HepG2 (cell line): ENCODE data around the gene DOK4. TPM values are rescaled to one million over a fixed set of nuclear protein-coding genes. Genes with fewer than 3 reads are reported as not detected.

Experiments
- CC2D1A ChIP-seq: sonication (generic); formaldehyde crosslinking; IDR thresholded peaks from 2 replicates; pipeline ENCODE4 v1.8.1; 2023; ENCODE audit warnings: mild to moderate bottlenecking, missing genetic modification reagents
- HDAC1 ChIP-seq: sonication (generic); formaldehyde crosslinking; IDR thresholded peaks from 2 replicates; pipeline ENCODE4 v1.5.1; 2020; ENCODE audit warnings: mild to moderate bottlenecking, missing genetic modification reagents
- HIVEP1 ChIP-seq: sonication (generic); formaldehyde crosslinking; IDR thresholded peaks from 2 replicates; pipeline ENCODE4 v1.4.0; 2020; ENCODE audit warnings: mild to moderate bottlenecking, missing genetic modification reagents
- HOXA5 ChIP-seq: sonication (generic); formaldehyde crosslinking; IDR thresholded peaks from 2 replicates; pipeline ENCODE4 v1.4.0; 2020; ENCODE audit warnings: missing genetic modification reagents
- KLF6 ChIP-seq: IDR thresholded peaks from 2 replicates; pipeline ENCODE4 v1.8.0; 2016; ENCODE audit warnings: missing biosample characterization, missing genetic modification reagents
- MXI1 ChIP-seq: IDR thresholded peaks from 3 replicates; pipeline ENCODE4 v1.6.1; 2012; ENCODE audit warnings: low read depth, low read length, inconsistent platforms, borderline replicate concordance
- RCOR2 ChIP-seq: IDR thresholded peaks from 2 replicates; pipeline ENCODE4 v1.6.1; 2016; ENCODE audit warnings: missing biosample characterization, missing genetic modification reagents
- STAG1 ChIP-seq: sonication (generic); formaldehyde crosslinking; IDR thresholded peaks from 2 replicates; pipeline ENCODE4 v1.4.0; 2020; ENCODE audit warnings: missing genetic modification reagents
- TMF1 ChIP-seq: sonication (generic); formaldehyde crosslinking; IDR thresholded peaks from 2 replicates; pipeline ENCODE4 v1.8.1; 2022; ENCODE audit warnings: low read depth, missing genetic modification reagents
- ZBTB3 ChIP-seq: sonication (generic); formaldehyde crosslinking; IDR thresholded peaks from 2 replicates; pipeline ENCODE4 v1.4.0; 2020; ENCODE audit warnings: low read depth, mild to moderate bottlenecking, moderate library complexity, missing genetic modification reagents, borderline replicate concordance
- ZFX ChIP-seq: sonication (generic); formaldehyde crosslinking; IDR thresholded peaks from 2 replicates; pipeline ENCODE4 v1.4.0; 2020; ENCODE audit warnings: mild to moderate bottlenecking, low read depth, missing genetic modification reagents, moderate library complexity
- ZNF17 ChIP-seq: sonication (generic); formaldehyde crosslinking; IDR thresholded peaks from 2 replicates; pipeline ENCODE4 v1.5.0; 2020; ENCODE audit warnings: mild to moderate bottlenecking, missing genetic modification reagents
- ZNF234 ChIP-seq: sonication (generic); formaldehyde crosslinking; conservative IDR thresholded peaks from 2 replicates; pipeline ENCODE4 v1.5.1; 2020; ENCODE audit warnings: mild to moderate bottlenecking, missing genetic modification reagents
- ZNF367 ChIP-seq: sonication (generic); formaldehyde crosslinking; IDR thresholded peaks from 2 replicates; pipeline ENCODE4 v1.4.0; 2020; ENCODE audit warnings: missing genetic modification reagents, borderline replicate concordance
- ZSCAN22 ChIP-seq: sonication (generic); formaldehyde crosslinking; IDR thresholded peaks from 2 replicates; pipeline ENCODE4 v1.4.0; 2020; ENCODE audit warnings: mild to moderate bottlenecking, missing genetic modification reagents
- polyA plus RNA-seq, 8 experiments: library from polyadenylated mRNA; depleted of rRNA in 3 of 8; stranded (reverse) in 7 of 8; unstranded in 1 of 8; fragments of >200 nt; fragmentation: Illumina TruSeq in 4 of 8; extraction: Trizol in 4 of 8; gene quantifications; 2 replicates each; pipeline versions ENCODE4 v1.2.1 to v1.2.3, GENCODE V29; 2011 to 2016; ENCODE audit warnings: low read depth in 4 of 8, missing spikeins in 1 of 8, mixed read lengths in 1 of 8; ENCODE audit not compliant: insufficient read depth in 1 of 8
- total RNA-seq, 5 experiments: library from RNA; depleted of rRNA; stranded (reverse); fragments of >200 nt; fragmentation: Illumina TruSeq; extraction: Trizol; gene quantifications; 2 replicates each; pipeline ENCODE4 v1.2.3, GENCODE V29; 2016; ENCODE audit warnings: low read depth in 1 of 5
- TF ChIP-seq, protein P1 (sequence below): sonication (generic); formaldehyde crosslinking; IDR thresholded peaks from 2 replicates; pipeline ENCODE4 v1.5.0; 2020; ENCODE audit warnings: mild to moderate bottlenecking, missing genetic modification reagents, borderline replicate concordance
- TF ChIP-seq, protein P2 (sequence below): IDR thresholded peaks from 2 replicates; pipeline ENCODE4 v1.6.1; 2016; ENCODE audit warnings: mild to moderate bottlenecking
- TF ChIP-seq, protein P3 (sequence below): sonication (generic); formaldehyde crosslinking; IDR thresholded peaks from 2 replicates; pipeline ENCODE4 v1.4.0; 2020; ENCODE audit warnings: missing genetic modification reagents
- TF ChIP-seq, protein P4 (sequence below): sonication (generic); formaldehyde crosslinking; IDR thresholded peaks from 2 replicates; pipeline ENCODE4 v1.8.1; 2023; ENCODE audit warnings: mild to moderate bottlenecking, inconsistent platforms, moderate library complexity, missing genetic modification reagents, borderline replicate concordance

The DOK4 gene
- total and polyA plus RNA-seq, 2 of the 13 experiments (the other 11 are each of a cell fraction or from before 2014, with no cell fraction given) = 52.7 to 70.0 TPM

DNA sequence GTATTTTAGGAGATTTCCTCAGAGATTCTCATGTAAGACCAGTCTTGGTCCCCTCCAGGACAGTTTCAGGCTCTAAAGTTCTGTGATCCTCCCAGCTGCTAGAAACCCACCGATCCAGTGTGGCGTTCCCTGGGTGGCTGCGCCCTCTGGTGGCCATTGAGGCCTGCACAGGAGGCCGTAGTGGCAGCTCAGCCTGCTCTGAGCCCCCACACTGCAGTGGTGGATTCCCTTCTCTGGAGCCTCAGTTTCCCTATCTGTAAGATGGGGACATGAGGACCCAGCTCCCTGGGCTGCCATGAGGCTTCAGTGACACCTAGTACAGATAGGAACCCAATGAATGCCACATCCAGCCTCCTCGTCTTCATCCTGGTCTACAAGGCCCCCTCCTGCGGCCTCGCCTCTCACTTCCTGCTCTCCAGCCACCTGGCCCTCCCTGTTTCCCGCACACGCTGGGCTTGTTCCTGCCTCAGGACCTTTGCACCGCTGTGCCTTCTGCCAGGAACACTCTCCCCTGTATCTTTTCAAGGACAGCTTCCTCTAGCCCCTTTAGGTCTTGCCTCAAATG lies 33.6 kb upstream of the DOK4 start (continued):
- TF ChIP-seq, protein P1, sequence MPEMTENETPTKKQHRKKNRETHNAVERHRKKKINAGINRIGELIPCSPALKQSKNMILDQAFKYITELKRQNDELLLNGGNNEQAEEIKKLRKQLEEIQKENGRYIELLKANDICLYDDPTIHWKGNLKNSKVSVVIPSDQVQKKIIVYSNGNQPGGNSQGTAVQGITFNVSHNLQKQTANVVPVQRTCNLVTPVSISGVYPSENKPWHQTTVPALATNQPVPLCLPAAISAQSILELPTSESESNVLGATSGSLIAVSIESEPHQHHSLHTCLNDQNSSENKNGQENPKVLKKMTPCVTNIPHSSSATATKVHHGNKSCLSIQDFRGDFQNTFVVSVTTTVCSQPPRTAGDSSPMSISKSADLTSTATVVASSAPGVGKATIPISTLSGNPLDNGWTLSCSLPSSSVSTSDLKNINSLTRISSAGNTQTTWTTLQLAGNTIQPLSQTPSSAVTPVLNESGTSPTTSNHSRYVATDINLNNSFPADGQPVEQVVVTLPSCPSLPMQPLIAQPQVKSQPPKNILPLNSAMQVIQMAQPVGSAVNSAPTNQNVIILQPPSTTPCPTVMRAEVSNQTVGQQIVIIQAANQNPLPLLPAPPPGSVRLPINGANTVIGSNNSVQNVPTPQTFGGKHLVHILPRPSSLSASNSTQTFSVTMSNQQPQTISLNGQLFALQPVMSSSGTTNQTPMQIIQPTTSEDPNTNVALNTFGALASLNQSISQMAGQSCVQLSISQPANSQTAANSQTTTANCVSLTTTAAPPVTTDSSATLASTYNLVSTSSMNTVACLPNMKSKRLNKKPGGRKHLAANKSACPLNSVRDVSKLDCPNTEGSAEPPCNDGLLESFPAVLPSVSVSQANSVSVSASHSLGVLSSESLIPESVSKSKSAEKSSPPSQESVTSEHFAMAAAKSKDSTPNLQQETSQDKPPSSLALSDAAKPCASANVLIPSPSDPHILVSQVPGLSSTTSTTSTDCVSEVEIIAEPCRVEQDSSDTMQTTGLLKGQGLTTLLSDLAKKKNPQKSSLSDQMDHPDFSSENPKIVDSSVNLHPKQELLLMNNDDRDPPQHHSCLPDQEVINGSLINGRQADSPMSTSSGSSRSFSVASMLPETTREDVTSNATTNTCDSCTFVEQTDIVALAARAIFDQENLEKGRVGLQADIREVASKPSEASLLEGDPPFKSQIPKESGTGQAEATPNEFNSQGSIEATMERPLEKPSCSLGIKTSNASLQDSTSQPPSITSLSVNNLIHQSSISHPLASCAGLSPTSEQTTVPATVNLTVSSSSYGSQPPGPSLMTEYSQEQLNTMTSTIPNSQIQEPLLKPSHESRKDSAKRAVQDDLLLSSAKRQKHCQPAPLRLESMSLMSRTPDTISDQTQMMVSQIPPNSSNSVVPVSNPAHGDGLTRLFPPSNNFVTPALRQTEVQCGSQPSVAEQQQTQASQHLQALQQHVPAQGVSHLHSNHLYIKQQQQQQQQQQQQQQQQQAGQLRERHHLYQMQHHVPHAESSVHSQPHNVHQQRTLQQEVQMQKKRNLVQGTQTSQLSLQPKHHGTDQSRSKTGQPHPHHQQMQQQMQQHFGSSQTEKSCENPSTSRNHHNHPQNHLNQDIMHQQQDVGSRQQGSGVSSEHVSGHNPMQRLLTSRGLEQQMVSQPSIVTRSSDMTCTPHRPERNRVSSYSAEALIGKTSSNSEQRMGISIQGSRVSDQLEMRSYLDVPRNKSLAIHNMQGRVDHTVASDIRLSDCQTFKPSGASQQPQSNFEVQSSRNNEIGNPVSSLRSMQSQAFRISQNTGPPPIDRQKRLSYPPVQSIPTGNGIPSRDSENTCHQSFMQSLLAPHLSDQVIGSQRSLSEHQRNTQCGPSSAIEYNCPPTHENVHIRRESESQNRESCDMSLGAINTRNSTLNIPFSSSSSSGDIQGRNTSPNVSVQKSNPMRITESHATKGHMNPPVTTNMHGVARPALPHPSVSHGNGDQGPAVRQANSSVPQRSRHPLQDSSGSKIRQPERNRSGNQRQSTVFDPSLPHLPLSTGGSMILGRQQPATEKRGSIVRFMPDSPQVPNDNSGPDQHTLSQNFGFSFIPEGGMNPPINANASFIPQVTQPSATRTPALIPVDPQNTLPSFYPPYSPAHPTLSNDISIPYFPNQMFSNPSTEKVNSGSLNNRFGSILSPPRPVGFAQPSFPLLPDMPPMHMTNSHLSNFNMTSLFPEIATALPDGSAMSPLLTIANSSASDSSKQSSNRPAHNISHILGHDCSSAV (CRISPR knock-in tag) = no peak
- TF ChIP-seq ZFX (CRISPR knock-in tag) = no peak
- TF ChIP-seq ZNF367 (CRISPR knock-in tag) = no peak
- peak; percentile 87; the same call in 1 of the 2 replicates for TF ChIP-seq HOXA5
- no peak for TF ChIP-seq ZNF17 (CRISPR knock-in tag)
- TF ChIP-seq, protein P2, sequence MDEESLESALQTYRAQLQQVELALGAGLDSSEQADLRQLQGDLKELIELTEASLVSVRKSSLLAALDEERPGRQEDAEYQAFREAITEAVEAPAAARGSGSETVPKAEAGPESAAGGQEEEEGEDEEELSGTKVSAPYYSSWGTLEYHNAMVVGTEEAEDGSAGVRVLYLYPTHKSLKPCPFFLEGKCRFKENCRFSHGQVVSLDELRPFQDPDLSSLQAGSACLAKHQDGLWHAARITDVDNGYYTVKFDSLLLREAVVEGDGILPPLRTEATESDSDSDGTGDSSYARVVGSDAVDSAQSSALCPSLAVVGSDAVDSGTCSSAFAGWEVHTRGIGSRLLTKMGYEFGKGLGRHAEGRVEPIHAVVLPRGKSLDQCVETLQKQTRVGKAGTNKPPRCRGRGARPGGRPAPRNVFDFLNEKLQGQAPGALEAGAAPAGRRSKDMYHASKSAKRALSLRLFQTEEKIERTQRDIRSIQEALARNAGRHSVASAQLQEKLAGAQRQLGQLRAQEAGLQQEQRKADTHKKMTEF (CRISPR knock-in tag) = peak; percentile 65
- TF ChIP-seq, protein P3, sequence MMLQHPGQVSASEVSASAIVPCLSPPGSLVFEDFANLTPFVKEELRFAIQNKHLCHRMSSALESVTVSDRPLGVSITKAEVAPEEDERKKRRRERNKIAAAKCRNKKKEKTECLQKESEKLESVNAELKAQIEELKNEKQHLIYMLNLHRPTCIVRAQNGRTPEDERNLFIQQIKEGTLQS = no peak
- TF ChIP-seq ZSCAN22 (CRISPR knock-in tag) = no peak
- no peak for TF ChIP-seq HIVEP1 (CRISPR knock-in tag)
- no peak for TF ChIP-seq TMF1
- TF ChIP-seq, protein P4, sequence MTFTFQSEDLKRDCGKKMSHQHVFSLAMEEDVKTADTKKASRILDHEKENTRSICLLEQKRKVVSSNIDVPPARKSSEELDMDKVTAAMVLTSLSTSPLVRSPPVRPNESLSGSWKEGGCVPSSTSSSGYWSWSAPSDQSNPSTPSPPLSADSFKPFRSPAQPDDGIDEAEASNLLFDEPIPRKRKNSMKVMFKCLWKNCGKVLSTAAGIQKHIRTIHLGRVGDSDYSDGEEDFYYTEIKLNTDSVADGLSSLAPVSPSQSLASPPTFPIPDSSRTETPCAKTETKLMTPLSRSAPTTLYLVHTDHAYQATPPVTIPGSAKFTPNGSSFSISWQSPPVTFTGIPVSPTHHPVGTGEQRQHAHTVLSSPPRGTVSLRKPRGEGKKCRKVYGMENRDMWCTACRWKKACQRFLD = peak; percentile 72; the same call in 1 of the 2 replicates
- 0 out of 2 replicates have a peak, but pooled peaks have one; percentile 73 for TF ChIP-seq CC2D1A
- peak; percentile 99 for TF ChIP-seq STAG1 (CRISPR knock-in tag)
- no peak for TF ChIP-seq ZBTB3 (CRISPR knock-in tag)
- no peak for TF ChIP-seq RCOR2 (CRISPR knock-in tag)
- no peak for TF ChIP-seq ZNF234 (CRISPR knock-in tag)
- no peak for TF ChIP-seq HDAC1 (CRISPR knock-in tag)
- TF ChIP-seq KLF6 (CRISPR knock-in tag) = no peak
- no peak for TF ChIP-seq MXI1
